HPDE6-E6E7 (cell line): ENCODE measurements around the gene ZHX3.

Experiments
- DNase-seq: peaks from one replicate; pipeline ENCODE4 v3.0.0; 2011; ENCODE audit warnings: missing footprints; ENCODE audit errors: extremely low spot score

The ZHX3 gene

DNA sequence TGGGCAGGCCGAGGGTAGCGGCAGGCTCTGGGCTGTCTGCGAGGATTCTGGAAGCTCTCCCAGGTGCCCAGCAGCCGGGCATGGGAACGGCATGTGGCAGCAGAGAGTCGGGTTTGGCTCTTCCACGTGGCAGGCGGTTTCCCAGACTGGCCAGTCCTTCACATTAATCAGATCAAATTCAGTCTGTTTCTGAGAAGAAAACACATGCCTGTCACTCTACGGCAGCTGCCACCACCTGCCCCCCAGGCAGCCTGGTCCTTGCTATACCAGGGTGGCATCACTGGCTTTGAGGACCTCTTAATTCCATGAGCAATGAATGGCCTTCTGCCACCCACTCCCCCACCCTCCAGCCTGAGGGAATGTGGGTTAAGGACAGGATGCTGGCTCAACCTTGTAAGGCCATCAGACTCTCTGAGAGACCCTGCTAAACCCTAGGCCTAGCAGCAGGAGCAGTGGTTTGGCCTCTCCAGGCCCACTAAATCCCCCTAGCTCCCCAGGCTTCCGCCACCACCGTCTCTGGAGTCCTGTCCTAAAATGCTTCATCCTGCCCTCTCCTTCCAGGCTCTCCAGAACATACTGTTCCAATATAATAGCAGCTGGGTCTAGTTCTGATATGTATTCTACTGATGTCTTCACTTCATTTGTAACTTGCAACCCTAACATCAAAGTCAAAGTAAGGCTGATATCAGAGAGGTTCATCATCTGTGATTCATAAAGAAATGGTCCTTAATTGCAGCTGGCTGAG, 132.3 kb downstream of the ZHX3 start:
- no peak for DNase-seq

DNA sequence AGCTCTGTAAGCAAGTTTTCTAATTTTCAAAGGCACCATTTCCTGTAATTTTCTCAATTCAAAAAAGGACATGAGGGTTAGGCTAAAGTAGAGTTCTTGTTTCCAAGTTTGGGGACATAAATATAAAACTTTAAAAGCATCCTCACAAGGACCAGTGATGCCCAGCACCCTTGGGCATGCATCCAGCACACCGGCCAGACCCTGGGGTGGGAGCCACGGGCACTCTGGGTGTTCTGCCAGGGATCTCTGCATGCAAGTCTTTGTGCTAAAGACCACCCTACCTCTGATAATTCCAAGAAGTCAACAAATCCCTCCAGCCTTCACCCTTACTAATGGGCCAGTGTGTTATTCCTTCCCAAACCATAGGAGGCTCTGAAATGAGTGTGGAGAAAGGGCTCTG, 133.7 kb downstream of the ZHX3 start:
- DNase-seq = no peak

DNA sequence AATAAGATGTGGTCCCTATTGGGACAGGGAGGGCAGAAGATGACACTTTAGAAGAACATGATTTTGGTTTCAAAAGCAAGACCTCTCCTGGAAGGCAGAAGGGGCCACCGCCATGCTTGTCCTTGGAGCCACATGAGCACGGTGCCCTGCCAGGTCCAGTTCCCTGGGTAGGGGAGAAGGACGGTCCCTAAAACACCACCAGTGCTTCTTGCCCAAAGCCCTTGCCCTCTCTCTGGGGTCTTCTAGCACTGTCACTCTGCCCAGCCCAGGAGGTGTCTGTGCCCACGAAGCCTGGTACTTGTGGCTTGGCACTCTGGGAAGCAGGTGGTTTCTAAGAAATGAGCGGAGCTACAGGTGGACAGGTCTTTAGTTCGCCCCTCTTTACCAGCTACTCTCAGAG, 134.1 kb downstream of the ZHX3 start:
- DNase-seq = no peak

GRCh38 chr20:41182296-41183212, 135.0 kb downstream of the ZHX3 start:
- no peak for DNase-seq

GRCh38 chr20:41181567-41181966, 136.0 kb downstream of the ZHX3 start:
- no peak for DNase-seq

GRCh38 chr20:41180599-41181333, 136.8 kb downstream of the ZHX3 start:
- no peak for DNase-seq

- DNase-seq = no peak
These were observed 137.6 kb downstream of the ZHX3 start for GRCh38 chr20:41179961-41180360.

GRCh38 chr20:41178904-41179432, 138.6 kb downstream of the ZHX3 start:
- no peak for DNase-seq

- DNase-seq = no peak
These were observed 139.0 kb downstream of the ZHX3 start for GRCh38 chr20:41178495-41178894.

- peak; percentile 87 for DNase-seq
These were observed 139.9 kb downstream of the ZHX3 start for GRCh38 chr20:41177636-41178035.

DNA sequence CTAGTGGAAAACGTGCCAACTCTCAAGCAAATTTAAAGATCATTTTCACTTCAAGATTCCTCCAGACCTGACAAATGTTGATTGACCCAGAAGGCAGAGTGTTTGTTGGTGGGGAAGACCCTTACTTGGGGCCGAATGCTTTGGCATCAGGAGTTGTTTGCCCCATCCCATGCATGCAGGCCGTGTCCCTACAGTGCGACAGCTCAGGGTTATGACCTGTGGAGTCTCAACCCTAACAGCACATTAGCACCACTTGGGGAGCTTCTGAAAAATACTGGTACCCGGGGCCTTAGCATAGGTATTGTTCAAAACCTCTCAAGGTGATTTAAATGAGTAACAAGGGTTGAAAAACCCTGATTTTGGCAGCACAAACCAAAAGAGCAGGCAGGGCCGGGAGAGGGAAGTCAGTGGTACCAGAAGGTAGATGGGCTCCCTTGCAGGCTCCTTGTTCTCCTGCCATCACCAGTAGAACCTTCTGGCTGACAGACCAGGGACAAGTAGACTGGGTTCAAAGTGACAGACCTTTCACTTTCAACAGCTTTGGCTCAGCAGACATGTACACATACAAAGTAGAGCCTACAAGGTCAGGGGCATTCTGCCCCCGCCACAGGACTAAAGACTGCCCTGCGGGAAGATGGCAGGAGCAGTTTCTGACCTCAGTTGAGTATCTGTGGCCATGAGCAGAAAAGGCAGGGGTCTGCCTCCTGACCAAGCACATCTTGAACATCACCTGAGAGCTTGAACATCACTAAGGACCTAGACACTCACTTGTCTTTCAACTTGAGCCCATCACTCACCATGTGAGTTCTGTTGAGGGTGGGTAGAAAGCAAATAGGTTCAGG, 140.6 kb downstream of the ZHX3 start:
- DNase-seq = no peak

GRCh38 chr20:41175727-41176330, 141.7 kb downstream of the ZHX3 start:
- DNase-seq = no peak

DNA sequence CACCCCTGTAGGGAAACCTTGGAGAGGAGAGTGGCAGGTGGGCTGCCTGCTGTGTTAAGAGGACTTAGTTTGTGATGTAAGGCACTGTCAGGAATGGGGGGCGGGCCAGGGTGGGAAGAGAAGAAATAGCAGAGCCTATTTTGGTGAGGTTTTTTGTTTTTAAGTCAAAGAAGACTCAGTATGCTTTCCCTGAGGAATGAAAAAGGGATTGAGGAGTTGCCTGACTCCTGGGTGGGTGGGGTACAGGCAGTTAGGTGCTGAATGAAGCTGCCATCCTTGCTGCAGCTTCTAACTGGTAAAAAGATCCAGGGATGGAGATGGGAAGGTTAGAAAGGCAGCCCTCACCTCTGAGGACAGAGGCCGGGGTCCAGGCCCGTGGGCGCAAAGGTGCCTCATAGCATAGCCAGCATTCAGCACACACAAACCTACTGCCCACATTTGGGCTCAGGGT, 142.3 kb downstream of the ZHX3 start:
- DNase-seq = no peak

- DNase-seq = no peak
These were observed 142.7 kb downstream of the ZHX3 start for GRCh38 chr20:41174782-41175181.

- no peak for DNase-seq
These were observed 143.2 kb downstream of the ZHX3 start for GRCh38 chr20:41174373-41174772.

GRCh38 chr20:41173791-41174341, 143.7 kb downstream of the ZHX3 start:
- DNase-seq = no peak

GRCh38 chr20:41173161-41173721, 144.3 kb downstream of the ZHX3 start:
- peak; percentile 87 for DNase-seq

- DNase-seq = no peak
These were observed 145.0 kb downstream of the ZHX3 start for GRCh38 chr20:41172296-41173140.

- DNase-seq = no peak
These were observed 145.7 kb downstream of the ZHX3 start for GRCh38 chr20:41171736-41172295.
